Astrocyte (in vitro differentiated cells and primary cell): ENCODE data around the gene AKAP17A. TPM values are rescaled to one million over a fixed set of nuclear protein-coding genes. Genes with fewer than 3 reads are reported as not detected.

ENCODE experiments used
- DNase-seq: peaks from one replicate; pipeline ENCODE4 v3.0.0-alpha.2; 2010; ENCODE audit warnings: low read depth
- FAIRE-seq: peaks from 2 replicates; lab custom pipeline; 2011; peaks lifted over from hg19 to GRCh38; lab: Jason Lieb, UNC
- H2AFZ ChIP-seq: 2 replicates; pipeline ENCODE4 v1.6.0; 2012; ENCODE audit warnings: low read depth, low read length, inconsistent platforms
- H3K27ac ChIP-seq: 2 replicates; pipeline ENCODE4 v1.5.1; 2011; ENCODE audit warnings: low read depth, low read length, inconsistent platforms
- H3K27me3 ChIP-seq: 2 replicates; pipeline ENCODE4 v1.6.0; 2011; ENCODE audit warnings: low read length, inconsistent platforms; ENCODE audit not compliant: insufficient read depth
- H3K36me3 ChIP-seq: 2 replicates; pipeline ENCODE4 v1.5.1; 2011; ENCODE audit warnings: low read length, inconsistent platforms; ENCODE audit not compliant: insufficient read depth
- H3K4me1 ChIP-seq: 2 replicates; pipeline ENCODE4 v1.5.1; 2011; ENCODE audit warnings: low read length, inconsistent platforms; ENCODE audit not compliant: insufficient read depth
- H3K4me2 ChIP-seq: 2 replicates; pipeline ENCODE4 v1.6.0; 2012; ENCODE audit warnings: low read length, inconsistent platforms
- H3K4me3 ChIP-seq: 2 replicates; pipeline ENCODE4 v1.5.1; 2011; ENCODE audit warnings: low read depth, mild to moderate bottlenecking, low read length, inconsistent platforms; ENCODE audit not compliant: insufficient read depth
- H3K79me2 ChIP-seq: 2 replicates; pipeline ENCODE4 v1.6.0; 2012; ENCODE audit warnings: mild to moderate bottlenecking, low read length, inconsistent platforms; ENCODE audit not compliant: insufficient read depth
- H3K9ac ChIP-seq: 2 replicates; pipeline ENCODE4 v1.6.0; 2012; ENCODE audit warnings: mild to moderate bottlenecking, low read length, inconsistent platforms
- H3K9me3 ChIP-seq: 2 replicates; pipeline ENCODE4 v1.5.1; 2012; ENCODE audit warnings: low read depth, mild to moderate bottlenecking, low read length, inconsistent platforms; ENCODE audit not compliant: insufficient read depth
- H4K20me1 ChIP-seq: 2 replicates; pipeline ENCODE4 v1.6.0; 2012; ENCODE audit warnings: low read length, inconsistent platforms; ENCODE audit not compliant: insufficient read depth
- H3K27ac Mint-ChIP-seq: one replicate; pipeline ENCODE4 v1.8.0; 2021; ENCODE audit warnings: mild to moderate bottlenecking, mixed read lengths; ENCODE audit not compliant: unreplicated experiment
- H3K27me3 Mint-ChIP-seq: one replicate; pipeline ENCODE4 v1.8.0; 2021; ENCODE audit warnings: low read depth, mixed read lengths; ENCODE audit not compliant: unreplicated experiment
- H3K36me3 Mint-ChIP-seq: one replicate; pipeline ENCODE4 v1.8.0; 2021; ENCODE audit warnings: low read depth, mixed read lengths; ENCODE audit not compliant: unreplicated experiment
- H3K4me1 Mint-ChIP-seq: one replicate; pipeline ENCODE4 v1.8.0; 2021; ENCODE audit warnings: low read depth, mixed read lengths; ENCODE audit not compliant: unreplicated experiment
- H3K4me3 Mint-ChIP-seq: one replicate; pipeline ENCODE4 v1.8.0; 2021; ENCODE audit warnings: mild to moderate bottlenecking, moderate library complexity, mixed read lengths; ENCODE audit not compliant: unreplicated experiment
- H3K9me3 Mint-ChIP-seq: one replicate; pipeline ENCODE4 v1.8.0; 2021; ENCODE audit warnings: mild to moderate bottlenecking, mixed read lengths; ENCODE audit not compliant: unreplicated experiment
- EZH2 ChIP-seq: IDR thresholded peaks from 2 replicates; pipeline ENCODE4 v1.6.1; 2012; ENCODE audit warnings: mild to moderate bottlenecking, low read length, inconsistent platforms; ENCODE audit not compliant: insufficient read depth
- total RNA-seq: library from RNA; stranded (reverse); gene quantifications from 2 replicates; pipeline ENCODE4 v1.2.1, GENCODE V29; 2021
- TF ChIP-seq, protein P1 (sequence below): IDR thresholded peaks from 2 replicates; pipeline ENCODE4 v1.5.1; 2011; ENCODE audit warnings: low read depth, mild to moderate bottlenecking, inconsistent platforms, low read length, moderate library complexity; ENCODE audit not compliant: insufficient read depth

Gene AKAP17A
- total RNA-seq, 1 donor from 2014 or later, result 15.9 TPM

DNA sequence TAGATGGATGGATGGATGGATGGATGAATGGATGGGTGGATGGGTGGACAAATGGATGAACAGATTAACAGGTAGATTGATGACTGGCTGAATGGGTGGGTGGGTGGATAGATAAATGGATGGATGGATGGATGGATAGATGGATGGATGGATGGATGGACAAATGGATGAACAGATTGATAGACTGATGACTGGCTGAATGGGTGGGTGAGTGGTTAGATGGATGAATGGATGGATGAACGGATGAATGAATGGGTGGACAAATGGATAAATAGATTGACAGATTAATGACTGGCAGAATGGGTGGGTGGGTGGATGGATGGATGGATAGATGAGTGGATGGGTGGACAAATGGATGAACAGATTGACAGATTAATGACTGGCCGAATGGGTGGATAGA lies 13.6 kb upstream of the AKAP17A start:
- no peaks in the 10 kb centered on the region for H3K36me3 ChIP-seq
- H3K9me3 Mint-ChIP-seq, result no peaks in the 10 kb centered on the region
- no peak overlapping the region for H3K27ac ChIP-seq
- TF ChIP-seq EZH2, result no peak
- TF ChIP-seq, protein P1, sequence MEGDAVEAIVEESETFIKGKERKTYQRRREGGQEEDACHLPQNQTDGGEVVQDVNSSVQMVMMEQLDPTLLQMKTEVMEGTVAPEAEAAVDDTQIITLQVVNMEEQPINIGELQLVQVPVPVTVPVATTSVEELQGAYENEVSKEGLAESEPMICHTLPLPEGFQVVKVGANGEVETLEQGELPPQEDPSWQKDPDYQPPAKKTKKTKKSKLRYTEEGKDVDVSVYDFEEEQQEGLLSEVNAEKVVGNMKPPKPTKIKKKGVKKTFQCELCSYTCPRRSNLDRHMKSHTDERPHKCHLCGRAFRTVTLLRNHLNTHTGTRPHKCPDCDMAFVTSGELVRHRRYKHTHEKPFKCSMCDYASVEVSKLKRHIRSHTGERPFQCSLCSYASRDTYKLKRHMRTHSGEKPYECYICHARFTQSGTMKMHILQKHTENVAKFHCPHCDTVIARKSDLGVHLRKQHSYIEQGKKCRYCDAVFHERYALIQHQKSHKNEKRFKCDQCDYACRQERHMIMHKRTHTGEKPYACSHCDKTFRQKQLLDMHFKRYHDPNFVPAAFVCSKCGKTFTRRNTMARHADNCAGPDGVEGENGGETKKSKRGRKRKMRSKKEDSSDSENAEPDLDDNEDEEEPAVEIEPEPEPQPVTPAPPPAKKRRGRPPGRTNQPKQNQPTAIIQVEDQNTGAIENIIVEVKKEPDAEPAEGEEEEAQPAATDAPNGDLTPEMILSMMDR, result no peak
- H3K27me3 ChIP-seq, result no peaks in the 10 kb centered on the region
- H3K4me1 ChIP-seq, result no peaks in the 10 kb centered on the region
- H3K4me3 Mint-ChIP-seq, result no peak overlapping the region
- H3K79me2 ChIP-seq, result no peaks in the 10 kb centered on the region
- H3K9ac ChIP-seq, result no peak overlapping the region
- H3K36me3 Mint-ChIP-seq, result no peaks in the 10 kb centered on the region
- FAIRE-seq (no peak), DNase-seq (no peak)
- H3K4me2 ChIP-seq, result no peak overlapping the region
- H3K27me3 Mint-ChIP-seq, result no peaks in the 10 kb centered on the region
- H3K9me3 ChIP-seq, result no peaks in the 10 kb centered on the region
- H2AFZ ChIP-seq, result no peak overlapping the region
- H3K4me1 Mint-ChIP-seq, result no peaks in the 10 kb centered on the region
- no peak overlapping the region for H3K4me3 ChIP-seq
- no peak overlapping the region for H3K27ac Mint-ChIP-seq
- no peaks in the 10 kb centered on the region for H4K20me1 ChIP-seq

DNA sequence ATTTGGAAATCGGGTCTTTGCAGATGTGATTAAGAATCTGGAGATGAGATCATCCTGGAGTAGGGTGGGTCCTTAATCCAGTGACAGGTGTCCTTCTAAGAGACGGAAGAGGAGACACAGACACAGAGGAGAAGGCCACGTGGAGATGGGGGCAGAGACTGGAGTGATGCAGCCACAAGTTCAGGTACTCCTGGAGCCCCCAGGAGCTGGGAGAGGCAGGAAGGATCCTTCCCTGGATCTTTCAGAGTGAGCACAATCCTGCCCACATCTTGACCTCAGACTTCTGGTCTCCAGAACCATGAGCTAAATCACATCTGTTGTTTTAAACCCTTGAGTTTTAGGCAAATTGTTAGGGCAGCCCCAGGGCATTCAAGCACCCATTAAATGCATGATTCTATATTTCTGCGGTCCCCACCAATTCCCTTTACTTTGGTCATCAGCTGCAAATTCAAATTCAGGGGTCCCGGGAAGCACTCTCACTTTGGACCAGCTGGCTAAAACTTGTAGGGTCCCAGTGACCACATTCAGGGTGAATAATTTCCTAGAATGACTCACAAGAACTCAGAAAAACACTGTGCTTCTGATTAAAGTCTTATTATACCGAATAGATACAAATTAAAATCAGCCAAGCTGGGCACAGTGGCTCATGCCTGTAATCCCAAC lies 12.8 kb upstream of the AKAP17A start:
- H4K20me1 ChIP-seq, result no peaks in the 10 kb centered on the region
- TF ChIP-seq, protein P1, result no peak
- no peak for TF ChIP-seq EZH2
- H3K36me3 ChIP-seq, result no peaks in the 10 kb centered on the region
- no peak overlapping the region for H3K9ac ChIP-seq
- H3K27me3 Mint-ChIP-seq, result no peaks in the 10 kb centered on the region
- H2AFZ ChIP-seq, result no peak overlapping the region
- no peak overlapping the region for H3K4me2 ChIP-seq
- no peaks in the 10 kb centered on the region for H3K79me2 ChIP-seq
- no peak overlapping the region for H3K4me3 ChIP-seq
- no peaks in the 10 kb centered on the region for H3K4me1 ChIP-seq
- H3K4me1 Mint-ChIP-seq, result no peaks in the 10 kb centered on the region
- H3K4me3 Mint-ChIP-seq, result no peak overlapping the region
- H3K9me3 ChIP-seq, result no peaks in the 10 kb centered on the region
- FAIRE-seq, result no peak
- no peaks in the 10 kb centered on the region for H3K27me3 ChIP-seq
- DNase-seq, result no peak
- H3K36me3 Mint-ChIP-seq, result no peaks in the 10 kb centered on the region
- H3K27ac ChIP-seq, result no peak overlapping the region
- H3K9me3 Mint-ChIP-seq, result no peaks in the 10 kb centered on the region
- H3K27ac Mint-ChIP-seq, result no peak overlapping the region

DNA sequence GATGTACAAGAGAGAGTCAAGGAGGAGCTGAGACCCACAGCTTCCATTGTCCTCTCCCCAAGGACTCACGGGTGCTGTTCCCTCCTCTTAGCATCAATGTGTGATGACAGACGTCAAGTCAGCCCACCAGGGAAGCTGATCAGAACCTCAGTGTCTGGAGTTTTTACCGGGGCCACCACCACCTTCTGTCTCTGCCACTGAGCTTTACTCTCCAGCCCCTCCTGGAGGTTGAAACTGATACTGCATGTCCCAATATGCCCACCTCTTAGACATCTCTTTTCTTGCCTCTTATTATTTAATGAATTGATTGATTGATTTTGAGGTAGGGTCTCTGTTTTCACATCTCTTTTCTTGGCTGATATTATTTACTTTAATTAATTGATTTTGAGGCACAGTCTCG lies 10.3 kb upstream of the AKAP17A start:
- no peaks in the 10 kb centered on the region for H3K4me1 ChIP-seq
- no peaks in the 10 kb centered on the region for H4K20me1 ChIP-seq
- no peaks in the 10 kb centered on the region for H3K79me2 ChIP-seq
- no peak overlapping the region for H3K27ac Mint-ChIP-seq
- FAIRE-seq, result no peak
- no peaks in the 10 kb centered on the region for H3K4me1 Mint-ChIP-seq
- no peak overlapping the region for H3K4me3 Mint-ChIP-seq
- no peak overlapping the region for H2AFZ ChIP-seq
- H3K27me3 Mint-ChIP-seq, result no peaks in the 10 kb centered on the region
- no peak overlapping the region for H3K27ac ChIP-seq
- no peak for DNase-seq
- no peaks in the 10 kb centered on the region for H3K27me3 ChIP-seq
- no peaks in the 10 kb centered on the region for H3K9me3 ChIP-seq
- no peaks in the 10 kb centered on the region for H3K9me3 Mint-ChIP-seq
- no peak overlapping the region for H3K4me2 ChIP-seq
- H3K9ac ChIP-seq, result no peak overlapping the region
- H3K36me3 ChIP-seq, result no peaks in the 10 kb centered on the region
- H3K36me3 Mint-ChIP-seq, result no peaks in the 10 kb centered on the region
- TF ChIP-seq EZH2, result no peak
- TF ChIP-seq, protein P1, result peak; percentile 32
- H3K4me3 ChIP-seq, result no peak overlapping the region
